ENCODE data around the gene LRTM2.

Gene LRTM2

DNA sequence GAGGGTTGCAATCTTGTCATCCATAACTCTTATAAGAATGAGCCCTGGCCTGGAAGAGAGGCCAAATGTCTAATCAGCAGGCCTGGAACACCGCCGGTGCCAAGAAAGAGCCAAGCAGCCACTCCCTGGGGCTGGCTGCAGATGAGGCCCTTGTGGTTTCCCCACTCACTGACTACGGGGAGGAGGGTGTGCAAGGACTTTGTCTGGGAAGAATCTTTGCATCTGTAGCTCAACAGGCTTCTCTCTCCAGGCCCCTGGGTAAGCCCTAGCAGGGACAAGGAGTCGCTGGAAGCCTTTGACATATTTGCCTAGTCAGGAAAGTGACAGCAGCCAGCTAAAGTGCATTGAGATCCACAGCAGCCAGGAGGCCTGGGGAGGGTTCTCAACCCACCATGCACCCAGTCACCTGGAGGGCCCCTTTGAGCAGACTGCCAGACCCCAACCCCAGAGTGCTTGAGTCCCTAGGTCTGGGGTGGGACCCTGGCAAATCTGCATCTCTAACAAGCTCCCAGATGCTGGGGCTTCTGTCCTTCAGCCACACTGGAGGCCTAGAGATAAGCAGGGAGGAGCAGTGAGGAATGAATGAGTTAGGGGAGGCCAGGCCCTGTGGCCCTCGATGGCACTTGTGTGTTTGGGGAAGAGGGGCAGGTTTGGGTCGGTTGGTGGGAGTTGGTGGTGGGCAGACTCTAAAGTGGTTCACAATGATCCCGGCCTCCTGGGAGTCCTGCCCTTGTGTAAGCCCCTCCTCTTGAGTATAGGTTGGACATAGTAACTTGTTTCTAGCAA lies 13.9 kb upstream of the LRTM2 start:
- TF ChIP-seq, protein P1, sequence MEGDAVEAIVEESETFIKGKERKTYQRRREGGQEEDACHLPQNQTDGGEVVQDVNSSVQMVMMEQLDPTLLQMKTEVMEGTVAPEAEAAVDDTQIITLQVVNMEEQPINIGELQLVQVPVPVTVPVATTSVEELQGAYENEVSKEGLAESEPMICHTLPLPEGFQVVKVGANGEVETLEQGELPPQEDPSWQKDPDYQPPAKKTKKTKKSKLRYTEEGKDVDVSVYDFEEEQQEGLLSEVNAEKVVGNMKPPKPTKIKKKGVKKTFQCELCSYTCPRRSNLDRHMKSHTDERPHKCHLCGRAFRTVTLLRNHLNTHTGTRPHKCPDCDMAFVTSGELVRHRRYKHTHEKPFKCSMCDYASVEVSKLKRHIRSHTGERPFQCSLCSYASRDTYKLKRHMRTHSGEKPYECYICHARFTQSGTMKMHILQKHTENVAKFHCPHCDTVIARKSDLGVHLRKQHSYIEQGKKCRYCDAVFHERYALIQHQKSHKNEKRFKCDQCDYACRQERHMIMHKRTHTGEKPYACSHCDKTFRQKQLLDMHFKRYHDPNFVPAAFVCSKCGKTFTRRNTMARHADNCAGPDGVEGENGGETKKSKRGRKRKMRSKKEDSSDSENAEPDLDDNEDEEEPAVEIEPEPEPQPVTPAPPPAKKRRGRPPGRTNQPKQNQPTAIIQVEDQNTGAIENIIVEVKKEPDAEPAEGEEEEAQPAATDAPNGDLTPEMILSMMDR (IDR thresholded peaks at IDR 0.05; ENCODE audit: borderline replicate concordance, control extremely low read depth, extremely low read depth, insufficient read depth, missing control alignments): no peak
- DNase-seq (ENCODE audit: low spot score): no peak
- in situ Hi-C loops (cut with MboI; ENCODE audit: low sequenced_read_pairs, unreplicated experiment): loop anchor here (25.0 kb wide), 1 partner anchor 231 kb away; no protein-coding TSS in a partner anchor

GRCh38 chr12:1807087-1807860 lies 13.1 kb upstream of the LRTM2 start:
- DNase-seq (ENCODE audit: low spot score): no peak
- TF ChIP-seq, protein P1 (IDR thresholded peaks at IDR 0.05; ENCODE audit: borderline replicate concordance, control extremely low read depth, extremely low read depth, insufficient read depth, missing control alignments): no peak
- in situ Hi-C loops (cut with MboI; ENCODE audit: low sequenced_read_pairs, unreplicated experiment): loop anchor here (25.0 kb wide), 1 partner anchor 230 kb away; no protein-coding TSS in a partner anchor

- in situ Hi-C loops (cut with MboI; ENCODE audit: low sequenced_read_pairs, unreplicated experiment): loop anchor here (25.0 kb wide), 1 partner anchor 229 kb away; no protein-coding TSS in a partner anchor
- TF ChIP-seq, protein P1 (IDR thresholded peaks at IDR 0.05; ENCODE audit: borderline replicate concordance, control extremely low read depth, extremely low read depth, insufficient read depth, missing control alignments): no peak
- no peak for DNase-seq (ENCODE audit: low spot score)
These were observed 12.1 kb upstream of the LRTM2 start for GRCh38 chr12:1808036-1808797.

DNA sequence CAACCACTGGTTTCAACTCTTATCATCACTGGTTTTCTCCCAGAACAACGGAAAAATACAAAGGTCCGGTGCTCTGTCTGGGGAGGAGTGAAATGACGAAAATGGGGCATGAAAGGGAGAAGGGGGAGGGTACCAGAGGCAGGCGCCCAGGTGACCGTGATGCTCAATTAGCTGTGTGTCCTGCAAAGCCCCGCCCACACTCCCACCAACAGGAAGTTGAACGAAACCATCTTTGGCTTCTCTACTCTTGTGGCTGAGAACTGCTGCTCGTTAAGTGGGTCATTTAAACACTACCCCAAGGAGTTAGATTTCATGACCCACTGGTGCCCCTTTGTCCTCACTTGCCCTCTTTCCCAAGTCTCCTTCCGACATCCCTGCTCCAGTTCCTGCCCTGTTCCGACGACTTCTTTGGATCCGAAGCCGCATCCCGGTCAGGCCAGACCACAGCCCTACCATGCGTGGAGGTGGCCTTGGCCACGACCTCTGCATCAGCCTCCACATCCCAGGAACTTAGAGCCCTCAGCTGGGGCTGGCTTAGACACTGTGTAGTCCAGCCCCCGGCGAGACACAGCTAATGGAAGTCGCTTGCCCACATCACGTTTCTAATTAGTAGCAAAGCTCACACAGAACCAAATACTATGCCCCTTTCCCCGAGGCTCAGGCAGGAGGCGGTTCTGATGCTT lies 11.4 kb upstream of the LRTM2 start:
- TF ChIP-seq, protein P1 (IDR thresholded peaks at IDR 0.05; ENCODE audit: borderline replicate concordance, control extremely low read depth, extremely low read depth, insufficient read depth, missing control alignments): no peak
- DNase-seq (ENCODE audit: low spot score): no peak
- in situ Hi-C loops (cut with MboI; ENCODE audit: low sequenced_read_pairs, unreplicated experiment): loop anchor here (25.0 kb wide), 1 partner anchor 228 kb away; no protein-coding TSS in a partner anchor

DNA sequence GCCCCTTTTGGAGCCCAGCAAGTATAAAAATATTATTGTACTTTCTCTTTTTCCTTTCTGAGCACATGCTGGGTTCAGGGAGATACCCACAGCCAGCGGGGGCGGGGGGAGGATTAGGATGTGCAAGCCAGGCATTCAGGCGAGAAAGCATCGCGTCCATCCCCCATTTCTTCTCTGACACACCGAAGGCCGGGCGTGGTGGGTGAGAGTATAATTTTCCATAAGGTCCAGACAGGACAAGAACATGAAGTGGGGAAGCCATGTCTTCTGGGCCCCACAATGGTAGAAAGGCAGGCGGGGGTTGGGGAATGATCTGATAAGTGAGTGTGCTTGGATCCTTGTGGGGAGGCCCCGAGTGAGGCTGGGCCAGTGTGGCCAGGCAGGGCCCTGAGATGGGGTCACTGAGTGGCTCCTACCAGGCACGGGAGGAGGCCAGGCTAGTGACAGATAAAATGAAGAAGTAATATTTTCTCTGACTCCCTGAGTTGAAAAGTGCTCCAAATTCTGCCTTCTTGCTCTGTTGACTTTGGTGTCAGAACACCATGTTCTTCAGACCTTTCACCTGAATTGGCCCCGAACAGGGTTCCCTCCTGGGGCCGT lies 10.7 kb upstream of the LRTM2 start:
- TF ChIP-seq, protein P1 (IDR thresholded peaks at IDR 0.05; ENCODE audit: borderline replicate concordance, control extremely low read depth, extremely low read depth, insufficient read depth, missing control alignments): no peak
- in situ Hi-C loops (cut with MboI; ENCODE audit: low sequenced_read_pairs, unreplicated experiment): loop anchor here (25.0 kb wide), 1 partner anchor 228 kb away; no protein-coding TSS in a partner anchor
- DNase-seq (ENCODE audit: low spot score): no peak
